Activated CD8-positive, alpha-beta memory T cell treated with anti-CD3 and anti-CD28 coated beads for 1 hour (primary cell): ENCODE measurements around the gene TMCO1.
"Not testable (repeated sequence)": the region's sequence is repeated elsewhere in the genome, so short reads cannot be mapped to it uniquely, and the experiment has no call there.

ENCODE experiments used
- DNase-seq, 2 donors: peaks; one replicate each; pipeline ENCODE4 v3.0.0-alpha.2; 2020; ENCODE audit warnings: low read depth in 1 of 2; ENCODE audit errors: extremely low read depth in 1 of 2

Gene TMCO1, protein sequence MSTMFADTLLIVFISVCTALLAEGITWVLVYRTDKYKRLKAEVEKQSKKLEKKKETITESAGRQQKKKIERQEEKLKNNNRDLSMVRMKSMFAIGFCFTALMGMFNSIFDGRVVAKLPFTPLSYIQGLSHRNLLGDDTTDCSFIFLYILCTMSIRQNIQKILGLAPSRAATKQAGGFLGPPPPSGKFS

DNA sequence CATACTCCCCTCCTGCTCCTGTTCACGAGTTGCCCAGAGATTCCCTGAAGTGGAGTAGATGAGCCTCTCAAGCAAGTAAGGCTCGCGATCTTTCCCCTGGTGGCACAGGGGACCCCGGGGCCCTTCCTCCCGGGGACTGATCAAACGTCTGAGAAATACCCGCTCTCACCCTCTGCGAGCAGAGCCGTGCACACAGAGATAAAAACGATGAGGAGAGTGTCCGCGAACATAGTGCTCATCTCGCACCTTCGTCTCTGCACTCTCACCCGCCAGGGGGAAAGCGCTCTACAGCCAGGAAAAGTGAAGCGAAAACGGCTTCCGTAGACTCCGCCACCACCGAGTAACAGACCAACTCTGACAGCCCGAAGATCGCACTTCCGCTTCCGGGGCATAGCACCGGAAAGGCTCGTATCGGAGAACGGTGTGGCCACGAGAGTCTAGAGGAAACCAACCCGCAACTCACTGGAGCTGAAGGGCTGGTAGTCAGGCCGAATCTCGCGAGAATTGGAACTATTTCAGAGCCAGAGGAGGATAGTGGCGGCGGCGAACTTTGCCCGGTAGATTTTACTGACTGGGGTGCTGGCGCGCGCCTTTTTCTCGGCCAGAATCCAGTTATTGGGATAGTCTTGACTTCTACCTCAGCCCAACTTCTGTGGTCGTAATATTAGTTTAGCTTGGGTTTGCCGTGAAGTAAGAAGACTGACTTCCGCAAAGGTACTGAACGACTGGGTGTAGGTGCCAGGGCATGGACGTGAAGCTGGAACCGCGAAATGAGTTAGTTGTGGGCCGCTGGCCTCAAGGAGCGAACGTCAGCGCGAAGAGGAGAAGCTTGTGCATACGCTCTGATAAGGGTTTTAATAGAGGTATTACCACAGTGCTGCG lies at the start of gene TMCO1:
TSS of gene TMCO1 (minus strand) at position 356 of the 882 bp plus-strand sequence. CDS start at position 239, 117 bp downstream.
- peak; percentile 79 to 85 for DNase-seq

DNA sequence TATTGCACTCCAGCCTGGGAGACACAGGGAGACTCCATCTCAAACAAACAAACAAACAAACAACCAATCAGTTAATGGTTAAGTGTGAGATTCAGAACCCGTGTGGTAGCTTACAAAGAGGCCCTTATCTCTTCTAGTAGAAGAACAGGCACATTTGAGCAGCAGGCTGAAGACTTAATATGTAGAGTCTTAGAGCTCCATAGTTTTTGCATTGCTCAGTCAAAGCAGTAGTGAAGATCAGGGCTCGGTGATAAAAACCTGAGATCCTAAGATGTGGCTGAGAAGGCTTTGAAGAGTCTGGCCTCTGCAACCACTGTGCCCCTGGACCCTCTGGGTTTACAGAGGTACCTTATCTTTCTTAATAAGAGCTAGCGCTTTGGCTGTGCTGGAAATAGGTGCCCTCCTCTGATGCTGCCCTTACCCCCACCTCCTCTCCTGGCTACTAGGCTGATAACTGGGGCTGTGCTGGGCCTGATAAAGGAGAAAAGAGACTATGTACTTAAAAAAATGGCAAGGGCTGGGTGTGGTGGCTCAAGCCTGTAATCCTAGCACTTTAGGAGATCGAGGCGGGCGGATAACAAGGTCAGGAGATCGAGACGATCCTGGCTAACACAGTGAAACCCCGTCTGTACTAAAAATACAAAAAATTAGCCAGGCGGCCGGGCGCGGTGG lies 48.3 kb upstream of the TMCO1 start:
- no peak for DNase-seq

DNA sequence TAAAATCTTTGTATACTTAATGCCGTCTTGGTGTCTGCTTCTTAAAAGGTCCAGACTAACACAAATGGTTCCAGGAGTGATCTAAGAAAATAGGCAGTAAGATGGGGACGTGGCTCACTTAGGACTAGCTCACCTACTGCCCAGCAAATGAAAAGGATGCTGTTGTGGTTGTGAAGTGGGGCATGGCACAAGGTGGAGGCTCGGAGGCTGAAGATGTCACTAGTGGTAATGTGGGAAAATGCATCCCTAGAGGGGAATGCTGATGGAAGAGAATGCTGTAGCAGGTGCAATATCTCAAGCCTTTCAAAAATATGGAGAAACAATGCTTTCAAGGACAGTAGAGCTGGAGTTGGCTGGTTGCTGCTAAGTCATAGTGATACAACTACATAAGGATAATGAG lies 47.5 kb upstream of the TMCO1 start:
- DNase-seq: no peak

DNA sequence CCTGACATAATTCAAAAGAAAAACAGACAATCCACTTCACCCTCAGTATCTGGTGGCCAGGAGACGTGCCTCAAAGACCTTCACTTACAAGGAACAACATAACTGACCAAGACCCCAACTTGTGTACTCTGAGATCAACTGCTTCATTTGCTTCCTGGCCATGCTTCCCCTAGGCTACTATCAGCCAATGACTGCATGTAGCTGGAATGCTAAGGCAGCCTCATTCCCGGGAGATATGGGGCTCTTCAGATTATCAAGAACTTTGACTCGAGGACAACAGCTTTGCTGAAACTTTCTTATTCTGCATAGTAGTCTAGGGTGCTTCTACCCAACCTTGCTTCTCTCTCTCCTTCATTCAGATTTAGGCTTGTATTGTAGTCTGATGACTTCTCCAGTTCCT lies 47.1 kb upstream of the TMCO1 start:
- no peak for DNase-seq

DNA sequence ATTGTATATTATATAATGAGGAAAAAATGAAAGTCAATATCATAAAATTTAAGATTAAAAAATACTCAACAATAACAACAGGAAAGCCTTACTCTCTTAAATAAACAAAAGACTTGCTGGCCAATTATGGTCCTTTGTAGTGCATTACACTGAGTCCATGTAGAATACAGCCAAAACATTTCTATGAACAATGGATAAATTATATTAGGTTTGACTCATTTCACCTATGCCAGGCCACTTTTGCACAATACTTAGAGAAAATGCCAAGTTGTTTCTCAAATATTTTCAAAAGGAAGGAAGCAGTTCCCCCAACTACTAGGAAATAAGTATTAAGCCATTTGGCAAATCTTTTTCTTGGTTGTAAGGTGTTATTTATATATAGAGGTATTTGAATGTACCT lies 38.9 kb upstream of the TMCO1 start:
- no peak for DNase-seq

DNA sequence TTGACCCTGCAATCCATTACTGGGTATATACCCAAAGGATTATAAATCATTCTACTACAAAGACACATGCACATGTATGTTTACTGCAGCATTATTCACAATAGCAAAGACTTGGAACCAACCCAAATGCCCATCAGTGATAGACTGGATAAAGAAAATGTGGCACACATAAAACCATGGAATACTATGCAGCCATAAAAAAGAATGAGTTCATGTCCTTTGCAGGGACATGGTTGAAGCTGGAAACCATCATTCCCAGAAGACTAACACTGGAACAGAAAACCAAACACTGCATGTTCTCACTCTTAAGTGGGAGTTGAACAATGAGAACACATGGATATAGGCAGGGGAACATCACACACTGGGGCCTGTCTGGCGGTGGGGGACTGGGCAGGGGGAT lies 35.8 kb upstream of the TMCO1 start:
- DNase-seq: not testable (repeated sequence)

DNA sequence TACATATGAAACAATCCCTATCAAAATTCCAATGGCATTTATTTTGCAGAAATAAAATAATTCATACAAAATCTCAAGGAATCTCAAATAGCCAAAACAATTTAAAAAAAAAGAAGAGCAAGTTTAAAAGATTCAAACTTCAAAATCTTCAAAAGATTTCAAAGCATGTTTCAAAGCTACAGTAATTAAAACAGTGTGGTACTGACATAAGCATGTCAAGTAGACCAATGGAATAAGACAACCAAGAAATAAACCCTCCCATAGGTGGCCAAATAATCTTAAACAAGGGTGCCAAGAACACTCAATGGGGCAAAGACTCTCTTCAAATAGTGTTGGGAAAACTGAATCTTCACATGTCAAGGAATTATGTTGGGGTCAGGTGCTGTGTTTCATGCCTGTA lies 30.7 kb upstream of the TMCO1 start:
- no peak for DNase-seq

DNA sequence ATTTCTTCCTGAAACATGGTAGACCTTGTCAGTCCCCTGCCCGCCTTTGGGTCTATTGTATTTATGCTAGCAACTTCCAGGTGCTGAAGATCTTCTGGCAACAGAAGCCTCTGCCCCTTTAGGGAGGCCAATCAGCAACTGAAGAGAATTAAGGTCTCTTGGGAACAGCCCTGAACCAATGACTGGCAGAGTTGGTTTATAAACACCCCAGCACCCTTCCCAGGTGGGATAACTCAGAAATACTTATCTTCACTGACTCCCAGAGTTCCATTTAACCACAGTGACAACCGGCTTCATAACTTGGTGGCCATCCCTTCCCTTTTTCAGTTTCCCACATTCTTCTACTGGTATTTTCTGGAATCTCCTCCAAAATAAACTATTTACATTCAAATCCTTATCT lies 27.2 kb upstream of the TMCO1 start:
- no peak for DNase-seq

DNA sequence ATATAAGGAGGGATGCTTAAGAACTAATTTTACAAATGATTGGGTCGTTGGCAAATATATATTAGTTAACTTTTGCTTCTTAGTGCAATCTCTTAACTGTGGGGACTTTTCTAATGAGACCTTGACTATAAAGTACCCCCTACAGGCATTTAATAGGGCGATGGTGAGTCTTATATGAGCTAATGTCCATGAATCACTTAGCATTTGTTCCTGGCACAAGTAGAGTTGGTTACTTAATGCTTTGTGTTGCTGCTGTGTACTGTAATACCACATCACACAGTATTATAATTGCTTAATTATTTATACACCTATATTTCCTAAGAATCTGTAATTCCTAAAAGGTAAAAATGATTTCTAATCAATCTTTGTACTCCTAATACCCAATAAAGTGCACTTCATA lies 25.3 kb upstream of the TMCO1 start:
- no peak for DNase-seq

DNA sequence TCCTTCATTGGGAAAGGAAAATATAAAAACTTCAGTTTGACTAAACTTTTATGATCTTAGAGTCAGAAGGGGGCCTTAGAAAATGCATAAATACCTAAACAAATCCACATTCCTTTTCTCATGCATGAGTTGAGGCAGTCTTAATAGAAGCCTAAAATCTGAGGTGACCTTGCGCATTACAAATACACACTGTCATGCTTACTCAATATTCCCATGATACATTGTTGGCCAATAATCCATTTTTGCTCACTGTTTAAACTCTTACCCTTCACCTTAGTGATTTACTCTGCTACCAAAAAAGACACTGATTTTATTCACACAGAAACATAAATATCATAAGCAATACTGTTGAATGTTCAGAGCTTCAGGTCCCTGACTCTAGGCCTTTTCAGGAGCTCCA lies 19.1 kb upstream of the TMCO1 start:
- no peak for DNase-seq

DNA sequence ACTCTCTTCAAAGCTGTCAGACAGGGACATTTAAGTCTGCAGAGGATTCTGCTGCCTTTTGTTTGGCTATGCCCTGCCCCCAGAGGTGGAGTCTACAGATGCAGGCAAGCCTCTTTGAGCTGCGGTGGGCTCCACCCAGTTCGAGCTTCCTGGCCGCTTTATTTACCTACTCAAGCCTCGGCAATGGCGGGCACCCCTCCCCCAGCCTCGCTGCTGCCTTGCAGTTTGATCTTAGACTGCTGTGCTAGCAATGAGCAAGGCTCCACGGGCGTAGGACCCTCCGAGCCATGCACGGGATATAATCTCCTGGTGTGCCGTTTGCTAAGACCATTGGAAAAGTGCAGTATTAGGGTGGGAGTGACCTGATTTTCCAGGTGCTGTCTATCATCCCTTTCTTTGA lies 14.9 kb upstream of the TMCO1 start:
- not testable (repeated sequence) for DNase-seq

DNA sequence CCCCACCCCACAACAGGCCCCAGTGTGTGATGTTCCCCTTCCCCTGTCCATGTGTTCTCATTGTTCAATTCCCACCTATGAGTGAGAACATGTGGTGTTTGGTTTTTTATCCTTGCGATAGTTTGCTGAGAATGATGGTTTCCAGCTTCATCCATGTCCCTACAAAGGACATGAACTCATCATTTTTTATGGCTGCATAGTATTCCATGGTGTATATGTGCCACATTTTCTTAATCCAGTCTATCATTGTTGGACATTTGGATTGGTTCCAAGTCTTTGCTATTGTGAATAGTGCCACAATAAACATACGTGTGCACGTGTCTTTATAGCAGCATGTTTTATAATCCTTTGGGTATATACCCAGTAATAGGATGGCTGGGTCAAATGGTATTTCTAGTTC lies 9.5 kb upstream of the TMCO1 start:
- DNase-seq: not testable (repeated sequence)

DNA sequence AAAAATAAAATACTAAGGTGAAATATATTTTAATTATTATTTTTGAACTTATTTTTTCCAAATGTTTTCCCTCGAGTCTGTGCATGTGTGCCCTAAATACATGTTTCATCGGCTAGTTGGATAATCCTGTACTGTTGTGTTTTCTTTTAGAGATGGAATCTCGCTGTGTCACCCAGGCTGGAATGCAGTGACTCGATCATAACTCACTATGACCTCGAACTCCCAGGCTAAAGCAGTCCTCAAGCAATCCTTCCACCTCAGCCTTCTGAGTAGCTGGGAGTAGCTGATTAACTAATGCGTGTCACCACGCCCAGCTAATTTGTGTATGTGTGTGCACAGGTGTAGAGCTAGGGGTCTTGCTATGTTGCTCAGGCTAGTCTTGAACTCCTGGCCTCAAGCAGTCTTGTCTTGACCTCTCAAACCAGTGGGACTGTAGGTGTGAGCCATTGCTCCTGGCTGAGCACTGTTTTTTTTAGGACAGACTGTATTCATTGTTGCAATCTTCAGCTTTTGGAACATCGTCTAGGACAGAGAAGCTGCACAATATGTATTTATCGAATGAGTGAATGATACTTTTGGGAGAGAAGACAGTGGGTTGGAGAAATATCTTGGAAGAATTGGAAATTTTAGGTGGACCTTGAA lies 4.8 kb upstream of the TMCO1 start:
- no peak for DNase-seq

DNA sequence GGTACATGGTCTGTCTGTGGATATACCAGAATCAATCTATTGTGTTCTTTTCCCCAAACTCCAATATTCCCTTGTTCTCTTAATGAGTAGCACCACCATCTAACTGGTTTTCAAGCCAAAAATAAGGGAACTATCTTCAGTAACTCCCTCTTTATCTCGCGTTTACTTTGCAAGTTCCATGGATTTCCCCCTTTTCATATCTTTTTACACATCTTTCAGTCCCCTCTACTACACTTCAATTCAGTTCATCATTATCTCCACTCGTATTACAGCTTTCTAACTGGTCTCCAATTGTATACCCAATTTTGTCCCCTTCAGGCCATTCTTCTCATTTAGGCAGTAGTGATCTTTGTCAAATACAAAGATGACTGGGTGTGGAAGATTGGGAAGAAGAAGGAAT lies 4.1 kb upstream of the TMCO1 start:
- no peak for DNase-seq

DNA sequence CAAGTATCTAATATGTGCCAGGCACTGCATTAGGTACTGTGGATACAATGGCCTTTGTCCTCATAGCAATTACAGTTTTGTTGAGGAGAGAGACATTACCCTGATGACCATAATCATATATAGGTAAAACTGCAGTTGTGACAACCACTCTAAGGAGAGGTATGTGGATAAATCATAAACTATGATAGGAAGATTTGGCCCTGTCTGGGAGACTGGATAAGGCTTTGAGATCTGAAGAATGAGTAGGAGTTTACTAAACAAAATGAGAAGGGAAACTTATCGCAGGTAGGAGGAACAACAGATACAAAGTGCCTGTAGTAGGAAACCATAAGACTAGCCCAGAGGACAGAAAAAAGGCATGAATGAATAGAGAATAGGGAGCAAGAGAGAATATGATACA lies 4.4 kb downstream of the TMCO1 start:
- DNase-seq: no peak

DNA sequence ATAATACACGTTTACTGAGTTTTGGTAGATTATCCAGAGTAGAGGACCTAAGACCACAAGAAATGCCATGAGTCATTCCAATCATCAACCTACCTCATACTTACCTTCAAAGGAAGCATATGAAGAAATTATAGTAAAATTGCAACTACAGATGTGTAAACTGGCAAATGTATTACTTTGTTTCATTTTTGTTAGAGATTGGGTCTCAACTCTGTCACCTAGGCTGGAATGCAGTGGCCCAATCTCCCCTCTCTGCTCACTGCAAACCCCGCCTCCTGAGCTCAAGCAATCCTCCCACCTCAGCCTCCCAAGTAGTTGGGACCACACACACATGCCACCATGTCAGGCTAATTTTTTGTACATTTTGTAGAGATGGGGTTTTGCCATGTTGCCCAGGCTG lies 5.2 kb downstream of the TMCO1 start:
- no peak for DNase-seq

DNA sequence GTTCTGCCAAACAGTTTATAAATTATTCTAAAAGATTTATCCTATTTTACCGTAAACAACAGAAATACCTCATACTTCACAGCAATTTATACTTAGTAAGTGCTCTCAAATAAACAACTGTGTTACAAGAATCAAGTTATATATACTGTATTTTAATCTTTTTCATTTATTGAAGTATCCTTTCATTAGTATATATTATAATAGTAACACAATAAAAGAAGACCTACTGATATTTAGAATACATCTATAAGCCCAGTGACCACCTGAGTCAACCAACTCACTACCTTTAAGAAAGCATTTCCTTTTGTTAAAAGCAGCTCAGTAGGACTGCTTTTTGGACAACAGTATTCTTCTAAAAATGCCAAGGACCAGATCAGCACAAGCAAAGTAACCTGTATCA lies 5.9 kb downstream of the TMCO1 start:
- no peak for DNase-seq

DNA sequence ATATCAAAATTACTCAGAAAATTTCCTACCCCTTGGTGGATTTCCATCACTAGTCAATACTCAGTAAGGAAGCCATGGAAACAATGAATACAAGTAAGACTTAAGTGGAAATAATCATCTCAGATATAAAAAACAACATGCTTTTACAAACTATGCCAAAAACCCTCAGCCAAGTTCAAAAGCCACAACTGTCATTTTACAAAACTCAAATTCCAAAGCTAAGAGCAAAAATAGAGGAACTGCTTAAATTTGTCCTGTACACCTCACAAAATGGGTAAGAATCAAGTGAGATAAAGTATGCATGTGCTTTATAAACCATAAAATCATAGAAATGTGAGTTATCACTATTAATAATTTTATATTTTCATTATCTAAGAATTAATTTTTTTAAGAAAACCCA lies 9.6 kb downstream of the TMCO1 start:
- no peak for DNase-seq

DNA sequence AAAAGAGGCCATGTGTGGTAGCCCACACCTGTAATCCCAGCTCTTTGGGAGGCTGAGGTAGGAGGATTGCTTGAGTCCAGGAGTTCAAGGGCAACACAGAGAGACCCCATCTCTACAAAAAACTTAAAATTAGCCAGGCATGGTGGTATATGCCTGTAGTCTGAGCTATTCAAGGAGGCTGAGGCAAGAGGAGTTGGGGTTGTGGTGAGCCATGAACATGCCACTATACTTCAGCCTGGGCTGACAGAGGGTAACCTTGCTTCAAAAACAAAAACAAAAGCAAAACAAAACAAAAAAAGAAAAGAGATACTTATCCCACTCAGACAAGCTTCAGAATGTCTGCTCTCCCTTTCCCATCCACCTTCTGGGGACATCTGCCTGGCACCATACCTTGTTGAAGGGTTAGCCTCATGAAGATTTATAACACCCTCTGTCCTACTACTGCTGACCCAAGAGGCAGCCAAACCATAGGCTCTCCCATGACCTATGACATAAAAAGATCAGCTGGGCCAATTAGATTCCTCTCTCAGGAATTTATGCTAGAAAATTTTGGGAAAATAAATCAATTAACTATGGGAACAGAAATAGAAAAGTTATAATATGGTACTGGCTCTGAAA lies 13.2 kb downstream of the TMCO1 start:
- DNase-seq: no peak

DNA sequence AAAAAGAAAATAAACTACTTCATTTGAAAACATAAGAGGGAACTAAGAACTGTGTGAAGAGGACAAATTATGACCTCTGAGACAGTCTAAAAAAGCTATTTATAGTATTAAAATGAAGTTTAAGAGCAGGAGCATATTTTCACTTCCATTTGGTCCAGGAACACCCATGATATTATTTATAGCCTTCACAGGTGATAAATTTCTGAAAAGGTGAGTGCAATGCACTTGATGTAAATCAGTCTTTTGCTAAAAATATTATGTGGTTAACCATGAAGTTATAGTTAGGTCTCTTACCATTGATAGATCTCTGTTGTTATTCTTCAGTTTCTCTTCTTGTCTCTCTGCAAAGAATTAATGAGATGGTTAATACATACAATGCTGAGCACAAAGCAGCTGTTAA lies 14.7 kb downstream of the TMCO1 start:
- DNase-seq: no peak

DNA sequence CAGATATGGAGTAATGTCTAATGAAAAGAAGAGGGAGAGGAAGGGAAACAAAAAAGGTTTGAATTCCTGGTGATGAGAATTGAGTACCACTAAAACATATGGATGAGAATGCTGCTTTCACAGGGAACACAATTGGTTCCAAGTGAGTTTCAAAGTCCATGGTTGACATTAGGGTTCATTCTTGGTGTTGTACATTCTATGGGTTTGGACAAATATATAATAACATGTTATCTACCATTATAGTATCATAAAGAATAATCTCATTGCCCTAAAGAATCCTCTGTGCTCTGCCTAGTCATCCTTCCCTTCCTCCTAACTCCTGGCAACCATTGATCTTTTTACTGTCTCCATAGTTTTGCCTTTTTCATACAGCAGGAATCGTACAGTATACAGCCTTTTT lies 20.1 kb downstream of the TMCO1 start:
- no peak for DNase-seq
